Measurements from ENCODE around the gene FGFBP1. TPM values are rescaled to one million over a fixed set of nuclear protein-coding genes. Genes with fewer than 3 reads are reported as not detected.

FGFBP1 gene
- total RNA-seq, 3 donors from 2014 or later (not counting 1 experiment from before 2014, with no cell fraction given) = not detected

- no peak overlapping the region for H3K4me3 ChIP-seq (ENCODE audit: low read length)
- intact Hi-C loops (cut with micrococcal nuclease) = no loop called here
- Mint-ChIP-seq H3K36me3 (no peaks in the 10 kb centered on the region), H3K4me3 (no peak overlapping the region), H3K27me3 (ENCODE audit: low read depth in 2 of 2) (no peaks in the 10 kb centered on the region), H3K4me1 (peaks cover 22 to 37% of the 10 kb centered on the region in 2 donors), H3K9me3 (peaks cover 0 to 2% of the 10 kb centered on the region in 2 donors), H3K27ac (no peak overlapping the region)
- H3K27ac ChIP-seq (ENCODE audit: low read length) = no peak overlapping the region
- H3K27me3 ChIP-seq (ENCODE audit: control insufficient read depth, insufficient read depth, low read length) = no peaks in the 10 kb centered on the region
- DNase-seq = no peak
- 91% methylated on average over 10 of the region's 11 CpGs for WGBS (ENCODE audit: insufficient coverage)
- no peak for ATAC-seq
- H3K4me1 ChIP-seq (ENCODE audit: control insufficient read depth, insufficient read depth, low read length) = peaks cover 21% of the 10 kb centered on the region
- H3K9me3 ChIP-seq (ENCODE audit: control insufficient read depth, insufficient read depth, low read length) = no peaks in the 10 kb centered on the region
- no peak for TF ChIP-seq CTCF (IDR thresholded peaks at IDR 0.05)
- no peaks in the 10 kb centered on the region for H3K36me3 ChIP-seq (ENCODE audit: control insufficient read depth, insufficient read depth, low read length)
These were observed 30.2 kb upstream of the FGFBP1 start for GRCh38 chr4:15968551-15969300.

DNA sequence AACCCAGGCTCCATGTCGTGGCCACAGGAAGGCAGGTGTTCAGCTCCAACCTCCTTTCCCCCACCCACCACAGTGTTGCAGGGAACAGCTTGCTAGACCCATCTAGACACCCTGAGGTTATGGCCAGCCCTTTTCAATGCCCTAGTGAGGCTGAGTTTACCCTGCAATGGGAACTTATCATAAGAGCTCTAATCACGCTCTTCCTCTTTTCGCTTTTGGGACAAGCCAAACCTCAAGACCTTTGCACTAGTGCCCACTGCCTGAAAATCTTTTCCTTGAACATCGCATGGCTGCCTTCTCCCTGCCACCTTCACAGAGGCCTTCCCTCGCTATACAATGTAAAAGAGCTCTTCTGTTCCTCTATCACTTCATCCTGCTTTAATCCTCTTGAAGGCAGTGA lies 26.8 kb upstream of the FGFBP1 start:
- DNase-seq (no peak), ATAC-seq (no peak)
- TF ChIP-seq CTCF (IDR thresholded peaks at IDR 0.05) = no peak
- Histone ChIP-seq H3K9me3 (ENCODE audit: control insufficient read depth, insufficient read depth, low read length) (no peaks in the 10 kb centered on the region), H3K4me1 (ENCODE audit: control insufficient read depth, insufficient read depth, low read length) (peaks cover 36% of the 10 kb centered on the region), H3K4me3 (ENCODE audit: low read length) (no peak overlapping the region), H3K36me3 (ENCODE audit: control insufficient read depth, insufficient read depth, low read length) (no peaks in the 10 kb centered on the region), H3K27ac (ENCODE audit: low read length) (no peak overlapping the region), H3K27me3 (ENCODE audit: control insufficient read depth, insufficient read depth, low read length) (no peaks in the 10 kb centered on the region)
- Mint-ChIP-seq H3K4me1 (peaks cover 46 to 51% of the 10 kb centered on the region in 2 donors), H3K36me3 (peaks cover 2% of the 10 kb centered on the region), H3K9me3 (peaks cover 0 to 2% of the 10 kb centered on the region in 2 donors), H3K4me3 (peak overlapping the region; percentile 4), H3K27ac (peak overlapping the region; percentile 19 to 50), H3K27me3 (ENCODE audit: low read depth in 2 of 2) (no peaks in the 10 kb centered on the region)
- WGBS (ENCODE audit: insufficient coverage) = 78% methylated on average over 5 of the region's 5 CpGs
- intact Hi-C loops (cut with micrococcal nuclease) = no loop called here

- no peak for TF ChIP-seq CTCF (IDR thresholded peaks at IDR 0.05)
- H3K36me3 Mint-ChIP-seq = peaks cover 9% of the 10 kb centered on the region
- DNase-seq = no peak
- intact Hi-C loops (cut with micrococcal nuclease) = loop anchor here (5.0 kb wide), 2 partner anchors 312 to 962 kb away; partner anchors contain the start of gene CPEB2
- no peaks in the 10 kb centered on the region for H3K27me3 Mint-ChIP-seq (ENCODE audit: low read depth in 2 of 2)
- peak overlapping the region; percentile 94 to 95 for H3K27ac Mint-ChIP-seq
- H3K9me3 ChIP-seq (ENCODE audit: control insufficient read depth, insufficient read depth, low read length) = no peaks in the 10 kb centered on the region
- H3K27ac ChIP-seq (ENCODE audit: low read length) = peak overlapping the region; percentile 84
- H3K9me3 Mint-ChIP-seq = peaks cover 0 to 2% of the 10 kb centered on the region in 2 donors
- H3K4me1 Mint-ChIP-seq = peaks cover 56 to 60% of the 10 kb centered on the region in 2 donors
- H3K4me3 Mint-ChIP-seq = peak overlapping the region; percentile 49
- H3K36me3 ChIP-seq (ENCODE audit: control insufficient read depth, insufficient read depth, low read length) = no peaks in the 10 kb centered on the region
- H3K27me3 ChIP-seq (ENCODE audit: control insufficient read depth, insufficient read depth, low read length) = no peaks in the 10 kb centered on the region
- H3K4me3 ChIP-seq (ENCODE audit: low read length) = no peak overlapping the region
- H3K4me1 ChIP-seq (ENCODE audit: control insufficient read depth, insufficient read depth, low read length) = peaks cover 38% of the 10 kb centered on the region
- WGBS (ENCODE audit: insufficient coverage) = 85% methylated on average over 5 of the region's 5 CpGs
- no peak for ATAC-seq
These were observed 25.6 kb upstream of the FGFBP1 start for GRCh38 chr4:15964159-15964558.

All from natural killer cell (primary cell).